Endothelial cell of umbilical vein (primary cell): ENCODE data around the gene MRPL32. TPM values are rescaled to one million over a fixed set of nuclear protein-coding genes. Genes with fewer than 3 reads are reported as not detected.

ENCODE experiments used
- BruUV-seq: library from RNA; stranded (reverse); fragments of 400-500 nt; replicated peaks from 2 replicates; lab custom pipeline; 2021; lab: Mats Ljungman, UMichigan
- CTCF ChIA-PET: fragments of 300-600, 350-600 bp; sonication (Branson Sonifier 250); formaldehyde crosslinking; loops from one replicate; lab custom pipeline; 2021; ENCODE audit warnings: antibody characterized with exemption, inconsistent platforms; lab: Charles Lee
- POLR2A ChIA-PET: fragments of 300-600, 350-600 bp; sonication (Branson Sonifier 250); formaldehyde crosslinking; loops from one replicate; lab custom pipeline; 2021; ENCODE audit warnings: antibody characterized with exemption, inconsistent platforms; lab: Charles Lee
- DNase-seq: peaks from one replicate; pipeline ENCODE4 v3.0.0-alpha.2; 2011; ENCODE audit warnings: low read depth, low spot score
- FAIRE-seq: peaks from 2 replicates; lab custom pipeline; 2011; peaks lifted over from hg19 to GRCh38; lab: Jason Lieb, UNC
- H2AFZ ChIP-seq: 2 replicates; pipeline ENCODE4 v1.6.0; 2012; ENCODE audit warnings: low read depth, low read length, control low read depth, inconsistent platforms
- H3K27ac ChIP-seq: 2 replicates; pipeline ENCODE4 v1.5.1; 2011; ENCODE audit warnings: low read depth, mild to moderate bottlenecking, control low read depth, low read length, moderate library complexity; ENCODE audit not compliant: insufficient read depth
- H3K27me3 ChIP-seq, 2 experiments: 2 replicates each; pipeline versions ENCODE4 v1.6.0 to v1.6.1; 2011; ENCODE audit warnings: low read length in 2 of 2, mixed read lengths in 1 of 2; ENCODE audit not compliant: control insufficient read depth in 2 of 2, insufficient read depth in 2 of 2
- H3K36me3 ChIP-seq, 2 experiments: 2 replicates in 1 of 2; 3 replicates in 1 of 2; pipeline ENCODE4 v1.5.1; 2011; ENCODE audit warnings: low read length in 2 of 2, mild to moderate bottlenecking in 1 of 2, moderate library complexity in 1 of 2; ENCODE audit not compliant: control insufficient read depth in 2 of 2, insufficient read depth in 2 of 2; ENCODE audit errors: extremely low read depth in 1 of 2
- H3K4me1 ChIP-seq: 3 replicates; pipeline ENCODE4 v1.5.1; 2011; ENCODE audit warnings: mild to moderate bottlenecking, low read length; ENCODE audit not compliant: control insufficient read depth, insufficient read depth; ENCODE audit errors: extremely low read depth
- H3K4me2 ChIP-seq: 2 replicates; pipeline ENCODE4 v1.6.1; 2011; ENCODE audit warnings: low read length, control low read depth, mixed read lengths; ENCODE audit not compliant: insufficient read depth
- H3K4me3 ChIP-seq, 3 experiments: fragments of 200-600 bp in 1 of 3; sonication (generic), shearing (Covaris generic) in 1 of 3; replicated peaks in 1 of 3; 2 replicates each; pipeline ENCODE4 v1.5.1; 2011 to 2016; ENCODE audit warnings: control low read depth in 3 of 3, low read length in 3 of 3, mild to moderate bottlenecking in 2 of 3, inconsistent platforms in 1 of 3, low read depth in 1 of 3, moderate library complexity in 1 of 3; ENCODE audit not compliant: insufficient read depth in 1 of 3
- H3K79me2 ChIP-seq: 2 replicates; pipeline ENCODE4 v1.6.0; 2012; ENCODE audit warnings: low read length, inconsistent platforms; ENCODE audit not compliant: control insufficient read depth, insufficient read depth
- H3K9ac ChIP-seq: replicated peaks from 2 replicates; pipeline ENCODE3; 2011; ENCODE audit warnings: low read length, control low read depth; ENCODE audit not compliant: insufficient read depth; ENCODE audit errors: extremely low read depth
- H3K9me1 ChIP-seq: replicated peaks from 3 replicates; pipeline ENCODE4 v1.6.0; 2011; ENCODE audit warnings: mild to moderate bottlenecking, low read length; ENCODE audit not compliant: control insufficient read depth, insufficient read depth; ENCODE audit errors: extremely low read depth
- H3K9me3 ChIP-seq: replicated peaks from 2 replicates; pipeline ENCODE4 v1.5.1; 2012; ENCODE audit warnings: low read length, inconsistent platforms; ENCODE audit not compliant: control insufficient read depth, insufficient read depth
- H4K20me1 ChIP-seq: replicated peaks from 2 replicates; pipeline ENCODE3; 2011; ENCODE audit warnings: mild to moderate bottlenecking, low read length; ENCODE audit not compliant: control insufficient read depth, insufficient read depth; ENCODE audit errors: extremely low read depth
- CTCF ChIP-seq, 2 donors: IDR thresholded peaks; 1 replicate in 1 of 2; 2 replicates in 1 of 2; pipeline ENCODE4 v1.5.1; 2011; ENCODE audit warnings: low read length in 2 of 2, mild to moderate bottlenecking in 2 of 2, moderate library complexity in 2 of 2, control low read depth in 1 of 2, inconsistent platforms in 1 of 2, low read depth in 1 of 2; ENCODE audit not compliant: insufficient read depth in 1 of 2; ENCODE audit errors: extremely low read depth in 1 of 2
- EZH2 ChIP-seq: IDR thresholded peaks from 2 replicates; pipeline ENCODE4 v1.6.1; 2012; ENCODE audit warnings: borderline replicate concordance, low read depth, mild to moderate bottlenecking, moderate library complexity, low read length, inconsistent platforms; ENCODE audit not compliant: severe bottlenecking
- FOS ChIP-seq: IDR thresholded peaks from 2 replicates; pipeline ENCODE4 v1.6.1; 2011; ENCODE audit warnings: mild to moderate bottlenecking, low read length, moderate library complexity, borderline replicate concordance; ENCODE audit not compliant: insufficient read depth
- GATA2 ChIP-seq: IDR thresholded peaks from 2 replicates; pipeline ENCODE4 v1.7.0; 2011; ENCODE audit warnings: low read depth, mild to moderate bottlenecking, moderate library complexity, mixed read lengths, low read length; ENCODE audit not compliant: insufficient read length, insufficient read depth
- JUN ChIP-seq: IDR thresholded peaks from 2 replicates; pipeline ENCODE4 v1.6.1; 2011; ENCODE audit warnings: borderline replicate concordance, low read depth; ENCODE audit not compliant: insufficient read length, insufficient read depth
- MYC ChIP-seq: IDR thresholded peaks from one replicate; pipeline ENCODE4 v1.6.1; 2011; ENCODE audit warnings: mild to moderate bottlenecking, low read depth, low read length
- POLR2A ChIP-seq: IDR thresholded peaks from 2 replicates; pipeline ENCODE4 v1.6.1; 2012; ENCODE audit warnings: low read depth, mild to moderate bottlenecking, control low read depth, low read length
- POLR2AphosphoS5 ChIP-seq: IDR thresholded peaks from 2 replicates; pipeline ENCODE4 v1.6.1; 2012; ENCODE audit warnings: low read depth, mild to moderate bottlenecking, control low read depth, low read length, moderate library complexity; ENCODE audit not compliant: insufficient read depth
- dilution Hi-C: fragments of 300-500 bp; cut with MboI; formaldehyde crosslinking; loops from one replicate; pipeline ENCODE4 v1.15.0; 2019; ENCODE audit warnings: low sequenced_read_pairs; ENCODE audit not compliant: extremely low pct_ligation_motif_present
- intact Hi-C: fragments of 100-400 bp; cut with micrococcal nuclease; formaldehyde crosslinking; loops from one replicate; pipeline ENCODE4 v1.10.0; 2022
- polyA plus RNA-seq, 4 experiments: library from polyadenylated mRNA; depleted of rRNA in 3 of 4; stranded (reverse) in 3 of 4; unstranded in 1 of 4; fragments of >200 nt; gene quantifications; 2 replicates each; pipeline versions ENCODE4 v1.2.1 to v1.2.3, GENCODE V29; 2011 to 2012; ENCODE audit warnings: missing spikeins in 1 of 4
- total RNA-seq: library from RNA; stranded (reverse); gene quantifications from 2 replicates; pipeline ENCODE4 v1.2.3, GENCODE V29; 2021
- TF ChIP-seq, protein P1 (sequence below): IDR thresholded peaks from 2 replicates; pipeline ENCODE4 v1.6.1; 2011; ENCODE audit not compliant: insufficient read depth, insufficient read length

The MRPL32 gene
- total and polyA plus RNA-seq, 2 donors (not counting 3 experiments of a cell fraction or from before 2014, with no cell fraction given), result 39.9 to 62.2 TPM

DNA sequence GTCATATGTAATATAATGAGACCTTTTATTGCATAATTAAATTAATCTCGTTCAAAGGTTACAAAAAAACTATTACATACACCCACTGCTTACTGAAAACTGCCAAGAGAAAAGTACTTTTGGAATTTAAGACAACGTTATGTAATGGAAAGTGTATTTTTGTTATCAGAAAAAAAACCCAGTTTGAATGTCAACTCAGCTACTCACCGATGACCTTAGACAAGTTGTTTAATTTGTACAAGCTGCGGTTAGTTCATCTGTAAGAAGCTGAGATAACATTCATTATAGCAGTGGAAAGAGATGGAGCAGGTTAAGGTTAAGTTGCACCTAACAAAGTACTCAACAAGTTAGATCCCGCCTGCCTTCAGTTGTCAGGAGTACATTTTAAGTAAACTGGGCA is 1.3 kb upstream of the MRPL32 start:
- Histone ChIP-seq H3K4me1 (peaks cover 29% of the 10 kb centered on the region), H3K9ac (peak overlapping the region; percentile 87), H3K27ac (no peak overlapping the region), H4K20me1 (no peaks in the 10 kb centered on the region), H2AFZ (no peak overlapping the region), H3K9me1 (no peaks in the 10 kb centered on the region), H3K27me3 (no peaks in the 10 kb centered on the region), H3K36me3 (peaks cover 0 to 13% of the 10 kb centered on the region in 2 experiments), H3K9me3 (no peaks in the 10 kb centered on the region), H3K4me3 (peak overlapping the region; percentile 54 to 95 (median 82)), H3K4me2 (peak overlapping the region; percentile 90), H3K79me2 (peaks cover 79% of the 10 kb centered on the region)
- FAIRE-seq, result peak; percentile 33
- POLR2A ChIA-PET, result no interaction called here
- TF ChIP-seq CTCF (IDR thresholded peaks at IDR 0.05; ENCODE audit: extremely low read depth in 1 of 2, insufficient read depth in 1 of 2, low read depth in 1 of 2, low read length in 2 of 2) (no peak), EZH2 (no peak), GATA2 (no peak), MYC (no peak), POLR2AphosphoS5 (no peak), POLR2A (no peak), JUN (no peak), FOS (no peak)
- TF ChIP-seq, protein P1, sequence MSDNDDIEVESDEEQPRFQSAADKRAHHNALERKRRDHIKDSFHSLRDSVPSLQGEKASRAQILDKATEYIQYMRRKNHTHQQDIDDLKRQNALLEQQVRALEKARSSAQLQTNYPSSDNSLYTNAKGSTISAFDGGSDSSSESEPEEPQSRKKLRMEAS, result no peak
- intact Hi-C loops (loop anchor here (5.0 to 10.0 kb wide), 2 partner anchors 654 to 989 kb away; partner anchors contain the start of gene STK17A), dilution Hi-C loops (no loop called here)
- DNase-seq, result peak; percentile 24
- no TSS peak for BruUV-seq
- CTCF ChIA-PET, result interaction anchor here (1.0 kb wide), 2 partner anchors 10 to 19 kb away, joined by 3 to 6 read pairs; partner anchors contain the start of gene C7orf25
